Measurements from ENCODE around the gene ZC2HC1B. TPM values are rescaled to one million over a fixed set of nuclear protein-coding genes. Genes with fewer than 3 reads are reported as not detected.
"Not testable (repeated sequence)": the region's sequence is repeated elsewhere in the genome, so short reads cannot be mapped to it uniquely, and the experiment has no call there.

The ZC2HC1B gene
- polyA plus RNA-seq, 3 donors, result not detected

DNA sequence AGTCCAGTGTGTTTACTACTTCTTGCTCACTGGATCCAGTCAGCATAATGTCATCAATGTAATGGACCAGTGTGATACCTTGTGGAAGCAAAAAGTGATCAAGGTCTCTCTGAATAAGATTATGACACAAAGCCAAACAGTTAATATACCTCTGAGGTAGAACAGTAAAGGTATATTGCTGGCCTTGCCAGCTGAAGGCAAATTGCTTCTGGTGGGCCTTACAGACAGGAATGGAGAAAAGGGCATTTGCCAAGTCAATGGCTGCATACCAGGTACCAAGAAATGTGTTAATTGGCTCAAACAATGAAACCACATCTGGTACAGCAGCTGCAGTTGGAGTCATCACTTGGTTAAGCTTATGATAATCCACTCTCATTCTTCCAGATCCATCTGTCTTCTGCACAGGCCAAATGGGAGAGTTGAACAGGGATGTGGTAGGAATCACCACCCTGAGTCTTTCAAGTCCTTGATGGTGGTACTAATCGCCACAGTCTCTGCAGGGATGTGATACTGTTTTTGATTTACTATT, 7.0 kb downstream of the ZC2HC1B start:
- Mint-ChIP-seq H3K4me1 (peaks cover 12% of the 10 kb centered on the region), H3K27ac (peak overlapping the region in 1 of 7 donors; percentile 34), H3K36me3 (peaks cover 1 to 12% of the 10 kb centered on the region in 2 donors), H3K9me3 (peaks cover 6 to 21% (median 16%) of the 10 kb centered on the region in 7 donors)
- H3K36me3 ChIP-seq (replicated peaks in 1 of 2; ENCODE audit: control insufficient read depth in 1 of 2, insufficient read depth in 2 of 2, low read length in 2 of 2); H3K4me3 Mint-ChIP-seq; H3K4me2 ChIP-seq (replicated peaks; ENCODE audit: extremely low read depth, low read length, poor library complexity, severe bottlenecking); H3K4me3 ChIP-seq (replicated peaks in 1 of 3; ENCODE audit: low read depth in 2 of 3, low read length in 3 of 3); H3K27ac ChIP-seq (ENCODE audit: low read depth in 1 of 2, low read length in 2 of 2); H3K9ac ChIP-seq (ENCODE audit: insufficient read depth, low read length, poor library complexity, severe bottlenecking); H3K27me3 Mint-ChIP-seq (ENCODE audit: low read depth in 3 of 3); intact Hi-C loops (cut with micrococcal nuclease); H3K9me3 ChIP-seq (replicated peaks in 1 of 2; ENCODE audit: control insufficient read depth in 1 of 2, insufficient read depth in 1 of 2, low read length in 2 of 2); H3K79me2 ChIP-seq (ENCODE audit: insufficient read depth, low read length); H3K4me1 ChIP-seq (ENCODE audit: control insufficient read depth in 1 of 2, insufficient read depth in 2 of 2, low read length in 2 of 2); H4K20me1 ChIP-seq (ENCODE audit: insufficient read depth, low read length); H2AFZ ChIP-seq (ENCODE audit: insufficient read depth, low read depth, low read length, poor library complexity, severe bottlenecking); H3K27me3 ChIP-seq (ENCODE audit: control insufficient read depth in 2 of 2, insufficient read depth in 2 of 2, low read length in 2 of 2); DNase-seq: not testable (repeated sequence)
- WGBS (ENCODE audit: insufficient coverage), result no CpG with 5 or more reads among the region's 1 CpG

GRCh38 chr6:143872201-143872600, 7.9 kb downstream of the ZC2HC1B start:
- H3K4me3 Mint-ChIP-seq, result no peak overlapping the region
- Histone ChIP-seq H3K36me3 (replicated peaks in 1 of 2; ENCODE audit: control insufficient read depth in 1 of 2, insufficient read depth in 2 of 2, low read length in 2 of 2) (no peaks in the 10 kb centered on the region), H3K4me2 (replicated peaks; ENCODE audit: extremely low read depth, low read length, poor library complexity, severe bottlenecking) (no peak overlapping the region), H3K4me1 (ENCODE audit: control insufficient read depth in 1 of 2, insufficient read depth in 2 of 2, low read length in 2 of 2) (no peaks in the 10 kb centered on the region), H3K4me3 (replicated peaks in 1 of 3; ENCODE audit: low read depth in 2 of 3, low read length in 3 of 3) (no peak overlapping the region), H4K20me1 (ENCODE audit: insufficient read depth, low read length) (no peaks in the 10 kb centered on the region), H3K27ac (ENCODE audit: low read depth in 1 of 2, low read length in 2 of 2) (peak overlapping the region in 1 of 2 donors; percentile 58), H3K27me3 (ENCODE audit: control insufficient read depth in 2 of 2, insufficient read depth in 2 of 2, low read length in 2 of 2) (no peaks in the 10 kb centered on the region), H3K9ac (ENCODE audit: insufficient read depth, low read length, poor library complexity, severe bottlenecking) (no peak overlapping the region), H3K79me2 (ENCODE audit: insufficient read depth, low read length) (no peaks in the 10 kb centered on the region), H2AFZ (ENCODE audit: insufficient read depth, low read depth, low read length, poor library complexity, severe bottlenecking) (peak overlapping the region; percentile 50), H3K9me3 (replicated peaks in 1 of 2; ENCODE audit: control insufficient read depth in 1 of 2, insufficient read depth in 1 of 2, low read length in 2 of 2) (peaks cover 0 to 10% of the 10 kb centered on the region in 2 donors)
- H3K27me3 Mint-ChIP-seq (ENCODE audit: low read depth in 3 of 3), result no peaks in the 10 kb centered on the region
- peak overlapping the region in 3 of 7 donors; percentile 34 to 76 (median 69) for H3K27ac Mint-ChIP-seq
- intact Hi-C loops (cut with micrococcal nuclease), result no loop called here
- TF ChIP-seq, protein P1, sequence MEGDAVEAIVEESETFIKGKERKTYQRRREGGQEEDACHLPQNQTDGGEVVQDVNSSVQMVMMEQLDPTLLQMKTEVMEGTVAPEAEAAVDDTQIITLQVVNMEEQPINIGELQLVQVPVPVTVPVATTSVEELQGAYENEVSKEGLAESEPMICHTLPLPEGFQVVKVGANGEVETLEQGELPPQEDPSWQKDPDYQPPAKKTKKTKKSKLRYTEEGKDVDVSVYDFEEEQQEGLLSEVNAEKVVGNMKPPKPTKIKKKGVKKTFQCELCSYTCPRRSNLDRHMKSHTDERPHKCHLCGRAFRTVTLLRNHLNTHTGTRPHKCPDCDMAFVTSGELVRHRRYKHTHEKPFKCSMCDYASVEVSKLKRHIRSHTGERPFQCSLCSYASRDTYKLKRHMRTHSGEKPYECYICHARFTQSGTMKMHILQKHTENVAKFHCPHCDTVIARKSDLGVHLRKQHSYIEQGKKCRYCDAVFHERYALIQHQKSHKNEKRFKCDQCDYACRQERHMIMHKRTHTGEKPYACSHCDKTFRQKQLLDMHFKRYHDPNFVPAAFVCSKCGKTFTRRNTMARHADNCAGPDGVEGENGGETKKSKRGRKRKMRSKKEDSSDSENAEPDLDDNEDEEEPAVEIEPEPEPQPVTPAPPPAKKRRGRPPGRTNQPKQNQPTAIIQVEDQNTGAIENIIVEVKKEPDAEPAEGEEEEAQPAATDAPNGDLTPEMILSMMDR (IDR thresholded peaks at IDR 0.05), result no peak
- peaks cover 12% of the 10 kb centered on the region for H3K4me1 Mint-ChIP-seq
- H3K36me3 Mint-ChIP-seq, result peaks cover 0 to 12% of the 10 kb centered on the region in 2 donors
- peak in 2 of 3 donors; percentile 5 to 10 for DNase-seq
- WGBS (ENCODE audit: insufficient coverage), result no CpG with 5 or more reads among the region's 2 CpGs
- H3K9me3 Mint-ChIP-seq, result peaks cover 6 to 21% (median 16%) of the 10 kb centered on the region in 7 donors

GRCh38 chr6:143873600-143873999, 9.3 kb downstream of the ZC2HC1B start:
- intact Hi-C loops (cut with micrococcal nuclease); H3K79me2 ChIP-seq (ENCODE audit: insufficient read depth, low read length); H3K4me3 Mint-ChIP-seq; H3K4me3 ChIP-seq (replicated peaks in 1 of 3; ENCODE audit: low read depth in 2 of 3, low read length in 3 of 3); H3K27me3 ChIP-seq (ENCODE audit: control insufficient read depth in 2 of 2, insufficient read depth in 2 of 2, low read length in 2 of 2); H3K36me3 ChIP-seq (replicated peaks in 1 of 2; ENCODE audit: control insufficient read depth in 1 of 2, insufficient read depth in 2 of 2, low read length in 2 of 2); H3K9ac ChIP-seq (ENCODE audit: insufficient read depth, low read length, poor library complexity, severe bottlenecking); H3K27me3 Mint-ChIP-seq (ENCODE audit: low read depth in 3 of 3); H3K4me1 ChIP-seq (ENCODE audit: control insufficient read depth in 1 of 2, insufficient read depth in 2 of 2, low read length in 2 of 2); DNase-seq; H3K4me2 ChIP-seq (replicated peaks; ENCODE audit: extremely low read depth, low read length, poor library complexity, severe bottlenecking); H3K27ac ChIP-seq (ENCODE audit: low read depth in 1 of 2, low read length in 2 of 2); H2AFZ ChIP-seq (ENCODE audit: insufficient read depth, low read depth, low read length, poor library complexity, severe bottlenecking); H4K20me1 ChIP-seq (ENCODE audit: insufficient read depth, low read length); H3K36me3 Mint-ChIP-seq: not testable (repeated sequence)
- H3K9me3 ChIP-seq (replicated peaks in 1 of 2; ENCODE audit: control insufficient read depth in 1 of 2, insufficient read depth in 1 of 2, low read length in 2 of 2), result peaks cover 6 to 14% of the 10 kb centered on the region in 2 donors
- H3K4me1 Mint-ChIP-seq, result peaks cover 12% of the 10 kb centered on the region
- peaks cover 6 to 26% (median 21%) of the 10 kb centered on the region in 7 donors for H3K9me3 Mint-ChIP-seq
- H3K27ac Mint-ChIP-seq, result peak overlapping the region in 1 of 7 donors; percentile 64
- 90% methylated on average over 4 of the region's 4 CpGs for WGBS (ENCODE audit: insufficient coverage)

GRCh38 chr6:143874503-143874902, 10.2 kb downstream of the ZC2HC1B start:
- H3K4me1 ChIP-seq (ENCODE audit: control insufficient read depth in 1 of 2, insufficient read depth in 2 of 2, low read length in 2 of 2); H3K4me3 Mint-ChIP-seq; H3K36me3 Mint-ChIP-seq; H3K4me3 ChIP-seq (replicated peaks in 1 of 3; ENCODE audit: low read depth in 2 of 3, low read length in 3 of 3); H3K27ac Mint-ChIP-seq; H3K4me2 ChIP-seq (replicated peaks; ENCODE audit: extremely low read depth, low read length, poor library complexity, severe bottlenecking); H4K20me1 ChIP-seq (ENCODE audit: insufficient read depth, low read length); H3K27me3 Mint-ChIP-seq (ENCODE audit: low read depth in 3 of 3); H3K27ac ChIP-seq (ENCODE audit: low read depth in 1 of 2, low read length in 2 of 2); H3K79me2 ChIP-seq (ENCODE audit: insufficient read depth, low read length); H3K36me3 ChIP-seq (replicated peaks in 1 of 2; ENCODE audit: control insufficient read depth in 1 of 2, insufficient read depth in 2 of 2, low read length in 2 of 2); H3K27me3 ChIP-seq (ENCODE audit: control insufficient read depth in 2 of 2, insufficient read depth in 2 of 2, low read length in 2 of 2); H3K9ac ChIP-seq (ENCODE audit: insufficient read depth, low read length, poor library complexity, severe bottlenecking); H2AFZ ChIP-seq (ENCODE audit: insufficient read depth, low read depth, low read length, poor library complexity, severe bottlenecking); intact Hi-C loops (cut with micrococcal nuclease): not testable (repeated sequence)
- H3K9me3 Mint-ChIP-seq, result peaks cover 6 to 27% (median 24%) of the 10 kb centered on the region in 7 donors
- DNase-seq, result peak in 1 of 3 donors; percentile 16
- peaks cover 6 to 14% of the 10 kb centered on the region in 2 donors for H3K9me3 ChIP-seq (replicated peaks in 1 of 2; ENCODE audit: control insufficient read depth in 1 of 2, insufficient read depth in 1 of 2, low read length in 2 of 2)
- H3K4me1 Mint-ChIP-seq, result peaks cover 12% of the 10 kb centered on the region

Data from CD14-positive monocyte (primary cell).